HepG2 (cell line): ENCODE measurements around the gene TEX35. TPM values are rescaled to one million over a fixed set of nuclear protein-coding genes. Genes with fewer than 3 reads are reported as not detected.

Source experiments
- ATAC-seq: fragments of 200-7000 bp; cut with Tn5 transposase; 3 replicates; pipeline ENCODE4 v1.9.1; 2020; ENCODE audit warnings: mild to moderate bottlenecking, moderate library complexity
- BruUV-seq: library from RNA; stranded (reverse); fragments of 400-500 nt; replicated peaks from 2 replicates; lab custom pipeline; 2021; lab: Mats Ljungman, UMichigan
- CTCF ChIA-PET: fragments of 300-600 bp; formaldehyde crosslinking; extraction: SDS; loops from one replicate; lab custom pipeline; 2021; ENCODE audit warnings: low total read pairs, inconsistent platforms, low intra/inter-chr PET ratio; lab: Yijun Ruan, JAX
- POLR2A ChIA-PET: fragments of 350-600 bp; sonication (Branson Sonifier 250); formaldehyde crosslinking; loops from one replicate; lab custom pipeline; 2020; ENCODE audit warnings: antibody characterized with exemption, inconsistent platforms; lab: Yijun Ruan, JAX
- DNase-seq: peaks from one replicate; pipeline ENCODE4 v3.0.0-alpha.2; 2015; ENCODE audit warnings: low spot score
- FAIRE-seq: peaks from 3 replicates; lab custom pipeline; 2011; peaks lifted over from hg19 to GRCh38; lab: Jason Lieb, UNC
- H2AFZ ChIP-seq: one replicate; pipeline ENCODE4 v1.6.1; 2011; ENCODE audit warnings: low read length, inconsistent platforms
- H3K27ac ChIP-seq: fragments of 300-600 bp; 3 replicates; pipeline ENCODE4 v1.8.0; 2011; ENCODE audit warnings: mixed run types, mild to moderate bottlenecking, mixed read lengths, low read length, inconsistent platforms; ENCODE audit not compliant: insufficient read depth; ENCODE audit errors: extremely low read length
- H3K27me3 ChIP-seq, 2 experiments: fragments of 200-600 bp in 1 of 2; 2 replicates in 1 of 2; 3 replicates in 1 of 2; pipeline versions ENCODE4 v1.6.0 to v1.8.0; 2011; ENCODE audit warnings: low read length in 2 of 2, mild to moderate bottlenecking in 2 of 2, moderate library complexity in 2 of 2, inconsistent platforms in 1 of 2; ENCODE audit not compliant: insufficient read depth in 2 of 2, control insufficient read depth in 1 of 2
- H3K36me3 ChIP-seq, 2 experiments: fragments of 200-600 bp in 1 of 2; replicated peaks in 1 of 2; 2 replicates in 1 of 2; 3 replicates in 1 of 2; pipeline versions ENCODE4 v1.5.1 to v1.8.0; 2011; ENCODE audit warnings: low read length in 2 of 2, inconsistent platforms in 1 of 2; ENCODE audit not compliant: insufficient read depth in 2 of 2, control insufficient read depth in 1 of 2
- H3K4me1 ChIP-seq: 2 replicates; pipeline ENCODE4 v1.5.1; 2012; ENCODE audit warnings: low read length, inconsistent platforms; ENCODE audit not compliant: insufficient read depth
- H3K4me2 ChIP-seq: 2 replicates; pipeline ENCODE4 v1.6.0; 2011; ENCODE audit warnings: low read depth, low read length, inconsistent platforms
- H3K4me3 ChIP-seq, 3 experiments: fragments of 200-600 bp in 1 of 3; sonication (generic), shearing (Covaris generic) in 1 of 3; replicated peaks in 1 of 3; 2 replicates each; pipeline ENCODE4 v1.5.1; 2011 to 2016; ENCODE audit warnings: low read length in 3 of 3, inconsistent platforms in 2 of 3, low read depth in 2 of 3, mild to moderate bottlenecking in 2 of 3, control low read depth in 1 of 3, mixed read lengths in 1 of 3; ENCODE audit not compliant: insufficient read depth in 1 of 3
- H3K79me2 ChIP-seq: one replicate; pipeline ENCODE4 v1.6.1; 2011; ENCODE audit warnings: low read length, inconsistent platforms; ENCODE audit not compliant: insufficient read depth
- H3K9ac ChIP-seq: 2 replicates; pipeline ENCODE4 v1.6.0; 2011; ENCODE audit warnings: mild to moderate bottlenecking, low read depth, low read length, inconsistent platforms; ENCODE audit not compliant: insufficient read depth
- H3K9me3 ChIP-seq: 2 replicates; pipeline ENCODE4 v1.5.1; 2012; ENCODE audit warnings: mild to moderate bottlenecking, low read length
- H4K20me1 ChIP-seq: 2 replicates; pipeline ENCODE4 v1.6.0; 2011; ENCODE audit warnings: inconsistent platforms, mild to moderate bottlenecking, low read length, moderate library complexity; ENCODE audit not compliant: insufficient read depth
- HDAC2 ChIP-seq: sonication (generic); formaldehyde crosslinking; IDR thresholded peaks from 2 replicates; pipeline ENCODE4 v1.4.0; 2020; ENCODE audit warnings: missing genetic modification reagents
- PCBP1 ChIP-seq: fragments of 200-400 bp; formaldehyde crosslinking; IDR thresholded peaks from 2 replicates; pipeline ENCODE4 v1.6.1; 2017; ENCODE audit warnings: mild to moderate bottlenecking, low read depth, low read length, borderline replicate concordance
- PLRG1 ChIP-seq: fragments of 450-650 bp; conservative IDR thresholded peaks from 2 replicates; pipeline ENCODE4 v1.6.1; 2016
- ZFP1 ChIP-seq: IDR thresholded peaks from 2 replicates; pipeline ENCODE4 v1.6.1; 2016
- ZFX ChIP-seq: sonication (generic); formaldehyde crosslinking; IDR thresholded peaks from 2 replicates; pipeline ENCODE4 v1.4.0; 2020; ENCODE audit warnings: mild to moderate bottlenecking, low read depth, missing genetic modification reagents, moderate library complexity
- ZNF292 ChIP-seq: sonication (generic); formaldehyde crosslinking; IDR thresholded peaks from 2 replicates; pipeline ENCODE4 v1.8.1; 2022; ENCODE audit warnings: mild to moderate bottlenecking, low read depth, missing genetic modification reagents, borderline replicate concordance
- ZNF441 ChIP-seq: sonication (generic); formaldehyde crosslinking; IDR thresholded peaks from 2 replicates; pipeline ENCODE4 v1.7.0; 2021; ENCODE audit warnings: missing genetic modification reagents, borderline replicate concordance
- ZNF616 ChIP-seq: sonication (generic); formaldehyde crosslinking; IDR thresholded peaks from 2 replicates; pipeline ENCODE4 v1.5.0; 2020; ENCODE audit warnings: low read depth, mild to moderate bottlenecking, missing genetic modification reagents
- ZNF709 ChIP-seq: sonication (generic); formaldehyde crosslinking; IDR thresholded peaks from 2 replicates; pipeline ENCODE4 v1.5.0; 2020; ENCODE audit warnings: mild to moderate bottlenecking, missing genetic modification reagents
- WGBS: methylation state at CpG from one replicate; pipeline ENCODE4 v1.1.6; 2017; ENCODE audit warnings: low lambda C conversion rate; 5-methylcytosine and 5-hydroxymethylcytosine counted together
- in situ Hi-C: cut with HindIII; loops from 2 replicates; pipeline ENCODE4 v1.10.0; 2017; ENCODE audit warnings: low pct_unique_long_range_greater_than_20kb; ENCODE audit not compliant: extremely low pct_ligation_motif_present
- intact Hi-C: fragments of 100-400 bp; cut with micrococcal nuclease; formaldehyde crosslinking; loops from one replicate; pipeline ENCODE4 v1.10.0; 2022; ENCODE audit not compliant: unreplicated experiment
- polyA plus RNA-seq, 8 experiments: library from polyadenylated mRNA; depleted of rRNA in 3 of 8; stranded (reverse) in 7 of 8; unstranded in 1 of 8; fragments of >200 nt; fragmentation: Illumina TruSeq in 4 of 8; extraction: Trizol in 4 of 8; gene quantifications; 2 replicates each; pipeline versions ENCODE4 v1.2.1 to v1.2.3, GENCODE V29; 2011 to 2016; ENCODE audit warnings: low read depth in 4 of 8, missing spikeins in 1 of 8, mixed read lengths in 1 of 8; ENCODE audit not compliant: insufficient read depth in 1 of 8
- total RNA-seq, 5 experiments: library from RNA; depleted of rRNA; stranded (reverse); fragments of >200 nt; fragmentation: Illumina TruSeq; extraction: Trizol; gene quantifications; 2 replicates each; pipeline ENCODE4 v1.2.3, GENCODE V29; 2016; ENCODE audit warnings: low read depth in 1 of 5
- TF ChIP-seq, protein P1 (sequence below): sonication (generic); formaldehyde crosslinking; IDR thresholded peaks from 2 replicates; pipeline ENCODE4 v1.4.0; 2020; ENCODE audit warnings: missing genetic modification reagents, borderline replicate concordance
- TF ChIP-seq, protein P2 (sequence below): sonication (generic); formaldehyde crosslinking; IDR thresholded peaks from one replicate; pipeline ENCODE4 v1.5.1; 2020; ENCODE audit warnings: mild to moderate bottlenecking, missing genetic modification reagents; ENCODE audit errors: not compliant biosample characterization
- TF ChIP-seq, protein P3 (sequence below): sonication (generic); formaldehyde crosslinking; IDR thresholded peaks from 2 replicates; pipeline ENCODE4 v1.4.0; 2020; ENCODE audit warnings: missing genetic modification reagents, low read depth, mild to moderate bottlenecking, borderline replicate concordance

TEX35 gene
- total and polyA plus RNA-seq, 2 of the 13 experiments (the other 11 are each of a cell fraction or from before 2014, with no cell fraction given) = not detected

DNA sequence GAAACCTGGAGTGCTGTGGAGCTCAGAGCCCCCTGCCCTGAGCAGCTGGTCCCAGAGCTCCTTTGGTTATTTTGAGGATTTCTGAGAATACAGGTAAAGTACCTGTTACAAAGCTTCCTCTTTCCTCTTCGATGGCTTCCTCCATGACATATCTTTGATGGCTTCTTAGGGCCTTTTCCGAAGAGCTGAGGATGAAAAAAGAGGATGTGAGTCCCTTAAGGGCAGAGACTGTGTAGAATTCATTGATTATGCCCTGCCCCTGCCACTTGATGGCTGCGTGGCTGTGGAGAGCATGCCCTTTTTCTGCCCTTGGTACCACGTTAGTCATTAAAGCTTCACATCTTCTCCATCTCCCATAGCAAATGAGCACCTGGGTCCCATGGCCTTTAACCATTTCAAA, 14.2 kb downstream of the TEX35 start:
- Histone ChIP-seq H3K4me1 (peaks cover 38% of the 10 kb centered on the region), H3K27ac (no peak overlapping the region), H3K4me2 (no peak overlapping the region), H3K79me2 (no peaks in the 10 kb centered on the region), H3K4me3 (no peak overlapping the region), H3K36me3 (no peaks in the 10 kb centered on the region), H3K9ac (no peak overlapping the region), H3K27me3 (peaks cover 0 to 10% of the 10 kb centered on the region in 2 experiments; a peak in 2 of 5 replicates), H4K20me1 (no peaks in the 10 kb centered on the region), H3K9me3 (no peaks in the 10 kb centered on the region), H2AFZ (no peak overlapping the region)
- WGBS = 46% methylated on average over 4 of the region's 4 CpGs
- in situ Hi-C loops = no loop called here
- FAIRE-seq = no peak
- ATAC-seq = no peak
- BruUV-seq = no TSS peak
- POLR2A ChIA-PET = interaction anchor here (1.0 kb wide), 1 partner anchor 14 kb away, joined by 3 read pairs; no protein-coding TSS in a partner anchor
- intact Hi-C loops = no loop called here
- CTCF ChIA-PET = no interaction called here
- no peak for DNase-seq
- no peak for TF ChIP-seq HDAC2 (CRISPR knock-in tag)
- TF ChIP-seq PCBP1 = no peak
- TF ChIP-seq, protein P1, sequence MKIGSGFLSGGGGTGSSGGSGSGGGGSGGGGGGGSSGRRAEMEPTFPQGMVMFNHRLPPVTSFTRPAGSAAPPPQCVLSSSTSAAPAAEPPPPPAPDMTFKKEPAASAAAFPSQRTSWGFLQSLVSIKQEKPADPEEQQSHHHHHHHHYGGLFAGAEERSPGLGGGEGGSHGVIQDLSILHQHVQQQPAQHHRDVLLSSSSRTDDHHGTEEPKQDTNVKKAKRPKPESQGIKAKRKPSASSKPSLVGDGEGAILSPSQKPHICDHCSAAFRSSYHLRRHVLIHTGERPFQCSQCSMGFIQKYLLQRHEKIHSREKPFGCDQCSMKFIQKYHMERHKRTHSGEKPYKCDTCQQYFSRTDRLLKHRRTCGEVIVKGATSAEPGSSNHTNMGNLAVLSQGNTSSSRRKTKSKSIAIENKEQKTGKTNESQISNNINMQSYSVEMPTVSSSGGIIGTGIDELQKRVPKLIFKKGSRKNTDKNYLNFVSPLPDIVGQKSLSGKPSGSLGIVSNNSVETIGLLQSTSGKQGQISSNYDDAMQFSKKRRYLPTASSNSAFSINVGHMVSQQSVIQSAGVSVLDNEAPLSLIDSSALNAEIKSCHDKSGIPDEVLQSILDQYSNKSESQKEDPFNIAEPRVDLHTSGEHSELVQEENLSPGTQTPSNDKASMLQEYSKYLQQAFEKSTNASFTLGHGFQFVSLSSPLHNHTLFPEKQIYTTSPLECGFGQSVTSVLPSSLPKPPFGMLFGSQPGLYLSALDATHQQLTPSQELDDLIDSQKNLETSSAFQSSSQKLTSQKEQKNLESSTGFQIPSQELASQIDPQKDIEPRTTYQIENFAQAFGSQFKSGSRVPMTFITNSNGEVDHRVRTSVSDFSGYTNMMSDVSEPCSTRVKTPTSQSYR (CRISPR knock-in tag) = no peak
- TF ChIP-seq, protein P2, sequence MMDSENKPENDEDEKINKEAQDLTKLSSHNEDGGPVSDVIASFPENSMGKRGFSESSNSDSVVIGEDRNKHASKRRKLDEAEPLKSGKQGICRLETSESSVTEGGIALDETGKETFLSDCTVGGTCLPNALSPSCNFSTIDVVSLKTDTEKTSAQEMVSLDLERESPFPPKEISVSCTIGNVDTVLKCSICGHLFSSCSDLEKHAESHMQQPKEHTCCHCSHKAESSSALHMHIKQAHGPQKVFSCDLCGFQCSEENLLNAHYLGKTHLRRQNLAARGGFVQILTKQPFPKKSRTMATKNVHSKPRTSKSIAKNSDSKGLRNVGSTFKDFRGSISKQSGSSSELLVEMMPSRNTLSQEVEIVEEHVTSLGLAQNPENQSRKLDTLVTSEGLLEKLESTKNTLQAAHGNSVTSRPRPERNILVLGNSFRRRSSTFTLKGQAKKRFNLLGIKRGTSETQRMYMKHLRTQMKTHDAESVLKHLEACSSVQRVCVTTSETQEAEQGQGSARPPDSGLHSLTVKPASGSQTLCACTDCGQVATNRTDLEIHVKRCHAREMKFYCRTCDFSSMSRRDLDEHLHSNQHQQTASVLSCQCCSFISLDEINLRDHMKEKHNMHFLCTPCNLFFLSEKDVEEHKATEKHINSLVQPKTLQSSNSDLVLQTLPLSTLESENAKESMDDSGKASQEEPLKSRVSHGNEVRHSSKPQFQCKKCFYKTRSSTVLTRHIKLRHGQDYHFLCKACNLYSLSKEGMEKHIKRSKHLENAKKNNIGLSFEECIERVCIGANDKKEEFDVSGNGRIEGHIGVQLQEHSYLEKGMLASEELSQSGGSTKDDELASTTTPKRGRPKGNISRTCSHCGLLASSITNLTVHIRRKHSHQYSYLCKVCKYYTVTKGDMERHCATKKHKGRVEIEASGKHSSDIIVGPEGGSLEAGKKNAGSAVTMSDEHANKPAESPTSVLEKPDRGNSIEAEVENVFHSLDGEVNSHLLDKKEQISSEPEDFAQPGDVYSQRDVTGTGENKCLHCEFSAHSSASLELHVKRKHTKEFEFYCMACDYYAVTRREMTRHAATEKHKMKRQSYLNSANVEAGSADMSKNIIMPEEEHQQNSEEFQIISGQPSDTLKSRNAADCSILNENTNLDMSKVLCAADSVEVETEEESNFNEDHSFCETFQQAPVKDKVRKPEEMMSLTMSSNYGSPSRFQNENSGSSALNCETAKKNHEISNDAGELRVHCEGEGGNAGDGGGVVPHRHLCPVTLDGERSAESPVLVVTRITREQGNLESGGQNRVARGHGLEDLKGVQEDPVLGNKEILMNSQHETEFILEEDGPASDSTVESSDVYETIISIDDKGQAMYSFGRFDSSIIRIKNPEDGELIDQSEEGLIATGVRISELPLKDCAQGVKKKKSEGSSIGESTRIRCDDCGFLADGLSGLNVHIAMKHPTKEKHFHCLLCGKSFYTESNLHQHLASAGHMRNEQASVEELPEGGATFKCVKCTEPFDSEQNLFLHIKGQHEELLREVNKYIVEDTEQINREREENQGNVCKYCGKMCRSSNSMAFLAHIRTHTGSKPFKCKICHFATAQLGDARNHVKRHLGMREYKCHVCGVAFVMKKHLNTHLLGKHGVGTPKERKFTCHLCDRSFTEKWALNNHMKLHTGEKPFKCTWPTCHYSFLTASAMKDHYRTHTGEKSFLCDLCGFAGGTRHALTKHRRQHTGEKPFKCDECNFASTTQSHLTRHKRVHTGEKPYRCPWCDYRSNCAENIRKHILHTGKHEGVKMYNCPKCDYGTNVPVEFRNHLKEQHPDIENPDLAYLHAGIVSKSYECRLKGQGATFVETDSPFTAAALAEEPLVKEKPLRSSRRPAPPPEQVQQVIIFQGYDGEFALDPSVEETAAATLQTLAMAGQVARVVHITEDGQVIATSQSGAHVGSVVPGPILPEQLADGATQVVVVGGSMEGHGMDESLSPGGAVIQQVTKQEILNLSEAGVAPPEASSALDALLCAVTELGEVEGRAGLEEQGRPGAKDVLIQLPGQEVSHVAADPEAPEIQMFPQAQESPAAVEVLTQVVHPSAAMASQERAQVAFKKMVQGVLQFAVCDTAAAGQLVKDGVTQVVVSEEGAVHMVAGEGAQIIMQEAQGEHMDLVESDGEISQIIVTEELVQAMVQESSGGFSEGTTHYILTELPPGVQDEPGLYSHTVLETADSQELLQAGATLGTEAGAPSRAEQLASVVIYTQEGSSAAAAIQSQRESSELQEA = no peak
- no peak for TF ChIP-seq ZNF292 (CRISPR knock-in tag)
- TF ChIP-seq ZFP1 (CRISPR knock-in tag) = no peak
- no peak for TF ChIP-seq ZNF441 (CRISPR knock-in tag)
- no peak for TF ChIP-seq ZNF709
- TF ChIP-seq ZNF616 = no peak
- TF ChIP-seq, protein P3, sequence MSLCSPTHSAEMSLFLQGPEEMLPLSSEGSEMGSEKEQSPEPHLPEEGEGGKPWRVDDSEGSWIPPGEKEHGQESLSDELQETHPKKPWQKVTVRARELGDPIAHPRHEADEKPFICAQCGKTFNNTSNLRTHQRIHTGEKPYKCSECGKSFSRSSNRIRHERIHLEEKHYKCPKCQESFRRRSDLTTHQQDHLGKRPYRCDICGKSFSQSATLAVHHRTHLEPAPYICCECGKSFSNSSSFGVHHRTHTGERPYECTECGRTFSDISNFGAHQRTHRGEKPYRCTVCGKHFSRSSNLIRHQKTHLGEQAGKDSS (CRISPR knock-in tag) = no peak
- no peak for TF ChIP-seq ZFX (CRISPR knock-in tag)
- TF ChIP-seq PLRG1 = no peak
